Nephron progenitor cell (in vitro differentiated cells): ENCODE measurements around the gene SUCLA2.

Source experiments
- DNase-seq: peaks from one replicate; pipeline ENCODE4 v3.0.0; 2021
- H3K27ac Mint-ChIP-seq: 2 replicates; pipeline ENCODE4 v1.8.0; 2021; ENCODE audit warnings: mild to moderate bottlenecking, moderate library complexity, mixed read lengths
- H3K27me3 Mint-ChIP-seq: 2 replicates; pipeline ENCODE4 v1.8.0; 2021; ENCODE audit warnings: mild to moderate bottlenecking, low read depth, mixed read lengths; ENCODE audit not compliant: poor library complexity
- H3K36me3 Mint-ChIP-seq: 2 replicates; pipeline ENCODE4 v1.8.0; 2021; ENCODE audit warnings: low read depth, mixed read lengths
- H3K4me1 Mint-ChIP-seq: 2 replicates; pipeline ENCODE4 v1.8.0; 2021; ENCODE audit warnings: mixed read lengths
- H3K4me3 Mint-ChIP-seq: 2 replicates; pipeline ENCODE4 v1.8.0; 2021; ENCODE audit warnings: mild to moderate bottlenecking, moderate library complexity, mixed read lengths
- H3K9me3 Mint-ChIP-seq: 2 replicates; pipeline ENCODE4 v1.8.0; 2021; ENCODE audit warnings: mild to moderate bottlenecking, moderate library complexity, mixed read lengths
- TF ChIP-seq, protein P1 (sequence below): fragments of 200-600 bp; sonication (generic); IDR thresholded peaks from 2 replicates; pipeline ENCODE4 v1.5.0; 2021; ENCODE audit warnings: antibody characterized with exemption

Gene SUCLA2

DNA sequence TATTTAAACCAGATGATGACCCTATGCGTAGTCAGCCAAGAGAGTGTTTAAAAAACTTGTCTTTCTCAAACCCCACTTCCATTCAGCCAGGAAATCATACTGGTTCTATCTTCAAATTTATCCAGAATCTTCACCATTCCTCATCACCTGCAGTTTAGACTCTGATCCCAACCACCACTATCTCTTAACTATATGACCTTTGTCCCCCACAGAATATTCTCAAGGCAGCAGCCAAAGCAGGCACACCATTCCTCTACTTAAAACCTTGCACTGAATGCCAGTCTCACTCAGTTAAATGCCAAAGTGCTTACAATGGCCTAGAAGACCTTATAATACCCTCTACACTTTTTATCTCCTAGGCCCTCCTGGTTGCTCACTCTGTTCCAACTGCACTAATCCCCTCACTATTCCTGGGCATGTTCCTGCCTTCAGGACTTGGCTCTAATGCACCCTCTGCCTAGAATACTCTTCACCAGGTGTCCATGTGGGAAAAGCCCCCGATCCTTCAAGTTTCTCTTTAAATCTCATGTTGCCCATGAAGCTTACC is 10.1 kb downstream of the SUCLA2 start:
- Mint-ChIP-seq H3K4me3 (no peak overlapping the region), H3K36me3 (peaks cover 92% of the 10 kb centered on the region), H3K27me3 (no peaks in the 10 kb centered on the region), H3K4me1 (no peaks in the 10 kb centered on the region), H3K27ac (peak overlapping the region; percentile 36), H3K9me3 (peaks cover 10% of the 10 kb centered on the region)
- DNase-seq: no peak
- TF ChIP-seq, protein P1, sequence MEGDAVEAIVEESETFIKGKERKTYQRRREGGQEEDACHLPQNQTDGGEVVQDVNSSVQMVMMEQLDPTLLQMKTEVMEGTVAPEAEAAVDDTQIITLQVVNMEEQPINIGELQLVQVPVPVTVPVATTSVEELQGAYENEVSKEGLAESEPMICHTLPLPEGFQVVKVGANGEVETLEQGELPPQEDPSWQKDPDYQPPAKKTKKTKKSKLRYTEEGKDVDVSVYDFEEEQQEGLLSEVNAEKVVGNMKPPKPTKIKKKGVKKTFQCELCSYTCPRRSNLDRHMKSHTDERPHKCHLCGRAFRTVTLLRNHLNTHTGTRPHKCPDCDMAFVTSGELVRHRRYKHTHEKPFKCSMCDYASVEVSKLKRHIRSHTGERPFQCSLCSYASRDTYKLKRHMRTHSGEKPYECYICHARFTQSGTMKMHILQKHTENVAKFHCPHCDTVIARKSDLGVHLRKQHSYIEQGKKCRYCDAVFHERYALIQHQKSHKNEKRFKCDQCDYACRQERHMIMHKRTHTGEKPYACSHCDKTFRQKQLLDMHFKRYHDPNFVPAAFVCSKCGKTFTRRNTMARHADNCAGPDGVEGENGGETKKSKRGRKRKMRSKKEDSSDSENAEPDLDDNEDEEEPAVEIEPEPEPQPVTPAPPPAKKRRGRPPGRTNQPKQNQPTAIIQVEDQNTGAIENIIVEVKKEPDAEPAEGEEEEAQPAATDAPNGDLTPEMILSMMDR: no peak

DNA sequence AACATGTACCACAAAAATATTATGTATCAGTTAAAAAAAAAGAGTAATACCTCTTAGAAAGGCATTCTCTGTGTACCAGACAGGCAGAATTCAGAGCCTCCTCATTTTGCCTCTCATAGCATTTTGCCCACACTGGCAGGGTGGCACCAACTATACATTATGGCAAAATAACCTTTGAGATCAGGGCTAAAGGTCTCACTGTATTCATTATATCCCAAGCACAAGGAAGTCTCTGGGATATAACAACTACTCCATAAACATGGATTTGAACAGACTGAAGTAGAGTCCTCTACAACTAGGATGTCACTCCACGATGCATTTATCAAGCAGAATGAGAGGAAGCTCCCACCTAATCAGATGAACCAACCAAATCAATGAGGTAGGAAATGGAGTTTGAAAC is 10.6 kb downstream of the SUCLA2 start:
- Mint-ChIP-seq H3K4me3 (no peak overlapping the region), H3K27ac (no peak overlapping the region), H3K27me3 (no peaks in the 10 kb centered on the region), H3K36me3 (peaks cover 96% of the 10 kb centered on the region), H3K4me1 (no peaks in the 10 kb centered on the region), H3K9me3 (peaks cover 15% of the 10 kb centered on the region)
- TF ChIP-seq, protein P1: no peak
- DNase-seq: no peak

DNA sequence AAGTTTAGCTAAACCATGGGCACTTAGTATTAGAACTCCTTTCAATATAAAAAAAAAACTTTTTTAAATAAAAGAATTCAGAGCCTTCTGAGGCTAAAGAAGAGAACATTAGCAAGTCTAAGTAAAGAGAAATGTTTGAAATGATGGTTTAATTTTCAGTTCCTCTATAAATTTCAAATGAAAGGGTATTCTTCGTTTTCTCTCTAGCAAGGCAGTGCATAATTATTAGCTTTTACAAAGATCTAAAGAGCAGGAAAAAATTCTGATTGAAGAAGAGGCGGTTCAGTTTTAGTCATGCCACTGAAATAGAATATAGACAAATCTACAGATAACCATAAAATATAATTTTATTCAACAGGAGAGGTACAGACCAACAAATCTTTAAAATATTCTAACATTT is 18.0 kb downstream of the SUCLA2 start:
- Mint-ChIP-seq H3K27me3 (no peaks in the 10 kb centered on the region), H3K27ac (no peak overlapping the region), H3K36me3 (peaks cover 97% of the 10 kb centered on the region), H3K9me3 (peaks cover 63% of the 10 kb centered on the region), H3K4me1 (no peaks in the 10 kb centered on the region), H3K4me3 (no peak overlapping the region)
- no peak for DNase-seq
- TF ChIP-seq, protein P1: no peak

DNA sequence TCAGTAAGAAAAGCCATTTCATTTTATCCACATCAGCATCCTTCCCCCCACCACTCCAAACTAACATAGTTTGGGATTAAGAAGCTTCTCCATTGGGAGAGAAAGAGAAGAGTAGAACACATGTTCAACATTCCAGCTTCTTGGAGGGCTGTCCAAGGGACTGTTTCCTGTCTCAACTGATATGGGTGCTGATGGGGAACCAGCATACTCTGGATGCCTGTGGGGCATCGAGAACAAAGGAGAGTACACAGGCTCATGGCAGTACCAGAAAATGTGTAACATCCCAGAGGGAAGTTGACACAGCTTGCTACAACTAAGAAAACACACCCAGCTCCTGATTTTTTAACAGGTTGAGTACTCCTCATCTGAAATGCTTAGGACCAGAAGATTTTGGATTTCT is 24.7 kb downstream of the SUCLA2 start:
- peaks cover 96% of the 10 kb centered on the region for H3K36me3 Mint-ChIP-seq
- H3K4me1 Mint-ChIP-seq: no peaks in the 10 kb centered on the region
- H3K4me3 Mint-ChIP-seq: no peak overlapping the region
- peaks cover 60% of the 10 kb centered on the region for H3K9me3 Mint-ChIP-seq
- DNase-seq: no peak
- no peak overlapping the region for H3K27ac Mint-ChIP-seq
- no peaks in the 10 kb centered on the region for H3K27me3 Mint-ChIP-seq
- TF ChIP-seq, protein P1: no peak

DNA sequence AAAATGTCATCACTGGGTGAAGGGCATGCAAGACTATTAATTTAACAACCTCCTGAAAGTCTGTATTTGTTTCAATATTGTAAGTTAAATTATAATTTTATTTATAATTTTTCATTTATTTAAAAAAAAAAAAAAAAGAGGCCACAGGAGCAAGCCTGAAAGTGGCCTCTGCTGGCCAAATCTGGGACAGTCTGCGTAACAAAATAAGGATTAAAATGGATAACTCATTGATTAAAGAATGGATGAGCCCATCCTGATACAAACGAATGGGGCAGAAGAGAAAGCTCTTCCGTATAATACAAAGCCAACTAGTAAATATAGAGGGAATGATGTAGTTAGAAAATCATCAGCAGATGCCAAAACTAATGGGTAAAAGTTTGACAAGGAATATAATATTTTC is 36.2 kb downstream of the SUCLA2 start:
- no peak overlapping the region for H3K27ac Mint-ChIP-seq
- peaks cover 72% of the 10 kb centered on the region for H3K9me3 Mint-ChIP-seq
- H3K4me1 Mint-ChIP-seq: no peaks in the 10 kb centered on the region
- DNase-seq: no peak
- H3K4me3 Mint-ChIP-seq: no peak overlapping the region
- TF ChIP-seq, protein P1: no peak
- peaks cover 3% of the 10 kb centered on the region for H3K27me3 Mint-ChIP-seq
- H3K36me3 Mint-ChIP-seq: peaks cover 98% of the 10 kb centered on the region

DNA sequence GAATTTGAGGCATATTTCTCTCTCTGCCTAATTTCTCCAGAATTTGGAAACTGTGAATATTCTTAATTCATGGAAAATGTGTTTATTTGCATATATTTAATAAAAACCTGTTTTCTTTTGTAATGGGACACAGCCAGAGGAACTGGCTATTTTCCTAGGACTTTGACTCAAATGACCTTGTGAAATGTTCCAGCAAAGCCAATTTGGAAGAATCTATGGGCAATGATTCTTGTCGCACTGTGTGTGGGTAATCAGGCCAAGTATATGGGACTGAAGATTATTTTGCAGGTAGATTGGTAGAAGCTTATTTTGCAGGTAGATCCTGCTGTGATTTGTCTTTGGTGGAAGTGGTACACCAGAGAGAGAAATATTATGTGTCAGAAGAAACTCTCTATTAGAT is 38.8 kb downstream of the SUCLA2 start:
- peaks cover 87% of the 10 kb centered on the region for H3K9me3 Mint-ChIP-seq
- H3K36me3 Mint-ChIP-seq: peaks cover 98% of the 10 kb centered on the region
- no peak overlapping the region for H3K4me3 Mint-ChIP-seq

More for the DNA sequence above, 38.8 kb downstream of the SUCLA2 start:
- Mint-ChIP-seq H3K27ac (no peak overlapping the region), H3K27me3 (no peaks in the 10 kb centered on the region), H3K4me1 (no peaks in the 10 kb centered on the region)
- no peak for DNase-seq
- TF ChIP-seq, protein P1: no peak
